NCI-H1930 (cell line): ENCODE data around the gene FBXW9.
"Not testable (repeated sequence)": the region's sequence is repeated elsewhere in the genome, so short reads cannot be mapped to it uniquely, and the experiment has no call there.

ENCODE experiments used
- DNase-seq, 2 experiments: peaks; one replicate each; lab custom pipeline; 2025; lab: John Stamatoyannopoulos, UW

The FBXW9 gene

DNA sequence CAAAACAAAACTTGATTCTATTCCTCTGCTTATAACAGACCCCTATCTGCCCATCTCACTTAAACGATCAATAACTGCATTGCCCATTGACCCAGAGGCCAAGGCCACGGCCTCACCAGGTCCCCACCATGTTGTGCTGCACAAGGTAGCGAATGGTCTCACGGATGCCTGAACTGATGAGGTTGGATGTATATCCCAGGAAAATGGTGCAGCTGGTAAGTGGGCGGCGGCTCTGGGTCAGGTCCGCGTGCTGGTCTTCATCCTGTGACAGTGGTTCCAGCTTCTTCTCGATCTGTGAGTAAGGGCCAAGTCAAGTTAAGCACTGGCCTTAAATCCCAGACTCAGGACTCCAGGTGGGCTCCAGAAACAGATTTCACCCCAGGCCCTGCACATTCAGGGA lies 16.4 kb downstream of the FBXW9 start:
- DNase-seq: no peak

DNA sequence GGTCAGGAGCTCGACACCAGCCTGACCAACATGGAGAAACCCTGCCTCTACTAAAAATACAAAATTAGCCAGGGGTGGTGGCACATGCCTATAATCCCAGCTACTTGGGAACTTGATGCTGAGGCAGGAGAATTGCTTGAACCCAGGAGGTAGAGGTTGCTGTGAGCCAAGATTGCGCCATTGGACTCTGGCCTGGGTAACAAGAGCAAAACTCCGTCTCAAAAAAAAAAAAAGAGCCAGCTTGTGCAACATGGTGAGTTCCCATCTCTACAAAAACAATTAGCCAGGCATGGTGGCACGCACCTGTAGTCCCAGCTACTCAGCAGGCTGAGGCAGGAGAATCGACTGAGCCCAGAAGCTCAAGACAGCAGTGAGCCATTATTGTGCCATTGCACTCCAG lies 18.4 kb downstream of the FBXW9 start:
- not testable (repeated sequence) for DNase-seq

GRCh38 chr19:12676928-12677327 lies 19.5 kb downstream of the FBXW9 start:
- DNase-seq: no peak

GRCh38 chr19:12676384-12676792 lies 20.0 kb downstream of the FBXW9 start:
- peak; percentile 36 to 69 for DNase-seq

GRCh38 chr19:12675940-12676339 lies 20.5 kb downstream of the FBXW9 start:
- DNase-seq: no peak

DNA sequence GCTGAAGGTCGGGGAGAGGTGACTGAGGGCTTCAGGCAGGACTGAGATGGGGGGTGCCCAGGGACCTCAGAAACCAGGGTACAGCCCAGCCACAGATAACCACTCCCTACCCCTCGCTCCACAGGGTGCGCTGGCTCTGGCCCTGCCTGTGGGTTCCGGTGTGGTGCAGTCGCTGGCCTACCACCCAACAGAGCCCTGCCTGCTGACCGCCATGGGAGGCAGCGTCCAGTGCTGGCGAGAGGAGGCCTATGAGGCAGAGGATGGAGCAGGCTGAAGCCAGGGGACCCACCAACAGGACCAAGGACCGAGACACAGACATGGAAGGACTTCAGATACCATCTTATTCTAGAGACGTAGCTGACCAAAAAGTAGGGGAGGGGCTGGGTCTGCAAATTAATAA lies 21.0 kb downstream of the FBXW9 start:
- no peak for DNase-seq

- no peak for DNase-seq
Observed at GRCh38 chr19:12672744-12673143, 23.7 kb downstream of the FBXW9 start.

DNA sequence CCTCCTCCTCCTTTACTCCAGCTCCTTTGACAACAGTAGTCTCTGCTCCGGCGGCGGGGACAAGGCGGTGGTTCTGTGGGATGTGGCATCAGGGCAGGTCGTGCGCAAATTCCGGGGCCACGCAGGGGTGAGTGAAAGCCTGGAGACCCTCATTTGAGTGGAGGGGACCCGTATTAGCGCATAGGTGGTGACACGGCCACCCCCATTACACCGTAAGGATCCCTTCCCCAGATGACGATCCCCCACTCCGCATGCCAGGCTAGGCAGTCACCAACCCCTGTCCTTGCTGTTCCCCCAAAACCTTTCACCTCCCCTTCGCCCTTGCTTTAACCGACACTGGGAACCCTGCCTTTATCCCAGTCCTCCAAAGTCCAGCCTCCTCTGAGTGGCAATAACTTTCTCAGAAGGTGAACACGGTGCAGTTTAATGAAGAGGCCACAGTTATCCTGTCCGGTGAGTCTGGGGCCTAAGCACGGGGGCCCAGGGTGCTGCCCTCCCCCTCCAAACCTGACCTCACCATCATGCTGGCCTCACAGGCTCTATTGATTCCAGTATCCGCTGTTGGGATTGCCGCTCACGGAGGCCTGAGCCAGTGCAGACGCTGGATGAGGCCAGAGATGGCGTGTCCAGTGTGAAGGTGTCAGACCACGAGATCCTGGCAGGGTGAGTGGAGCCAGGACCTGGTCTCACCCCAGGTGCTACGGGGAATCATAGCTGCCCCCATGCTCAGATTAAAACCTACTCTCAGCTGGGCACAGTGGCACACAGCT lies 26.1 kb downstream of the FBXW9 start:
- no peak for DNase-seq

DNA sequence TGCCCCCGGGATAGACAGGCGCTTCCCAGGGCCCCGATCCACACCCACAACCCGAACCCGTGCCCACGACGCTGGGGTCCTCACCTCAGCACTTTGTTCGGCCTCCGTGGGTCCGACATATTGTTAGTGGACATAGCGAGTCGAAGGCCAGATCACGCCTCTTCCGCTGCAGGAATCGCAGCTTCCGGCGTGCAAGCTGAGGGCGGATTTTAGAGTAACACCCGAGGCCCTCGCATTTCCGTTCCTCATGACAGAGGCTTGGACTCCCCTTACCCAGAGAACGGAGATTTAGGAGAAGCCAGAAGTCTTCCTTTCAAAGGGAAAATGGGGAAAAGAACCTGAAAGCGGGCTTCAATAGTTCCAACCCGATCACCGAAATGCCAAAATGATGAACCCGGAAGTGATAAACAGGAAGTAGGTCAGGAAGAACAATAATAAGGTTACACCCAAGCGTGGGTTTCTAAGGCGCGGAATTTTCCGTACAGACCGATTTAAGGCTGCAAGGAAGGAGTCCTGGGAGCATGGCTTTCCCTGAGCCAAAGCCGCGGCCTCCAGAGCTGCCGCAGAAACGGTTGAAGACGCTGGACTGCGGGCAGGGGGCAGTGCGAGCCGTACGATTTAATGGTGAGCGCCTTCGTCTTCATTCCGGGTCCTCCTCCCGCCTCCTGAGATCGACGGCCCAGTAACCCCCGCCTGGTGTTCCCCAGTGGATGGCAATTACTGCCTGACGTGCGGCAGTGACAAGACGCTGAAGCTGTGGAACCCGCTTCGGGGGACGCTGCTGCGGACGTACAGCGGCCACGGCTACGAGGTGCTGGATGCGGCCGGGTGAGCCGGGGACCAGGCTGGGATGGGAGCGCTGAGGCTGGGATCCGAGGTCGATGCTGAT lies 26.9 kb downstream of the FBXW9 start:
- peak; percentile 73 to 74 for DNase-seq

DNA sequence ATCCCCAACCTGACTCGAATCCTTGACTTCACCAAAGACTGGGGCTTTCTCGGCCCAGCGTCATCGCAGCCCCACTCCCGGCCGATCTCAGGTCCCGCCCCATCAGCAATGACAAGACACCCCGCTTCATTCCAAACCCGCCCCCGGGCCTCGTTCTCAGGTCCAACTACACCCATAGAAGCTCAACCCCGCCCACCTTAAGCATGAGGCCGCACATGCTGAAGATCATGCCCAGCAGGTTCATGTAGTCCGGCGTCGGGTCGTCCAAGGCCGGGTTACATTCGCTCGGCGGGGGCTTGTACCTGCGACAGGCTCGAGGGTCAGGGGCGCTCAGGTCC lies 27.5 kb downstream of the FBXW9 start:
- DNase-seq: peak in 1 of 2 experiments; percentile 4

GRCh38 chr19:12668346-12668745 lies 28.1 kb downstream of the FBXW9 start:
- no peak for DNase-seq

- no peak for DNase-seq
Observed at GRCh38 chr19:12667731-12668302, 28.6 kb downstream of the FBXW9 start.

DNA sequence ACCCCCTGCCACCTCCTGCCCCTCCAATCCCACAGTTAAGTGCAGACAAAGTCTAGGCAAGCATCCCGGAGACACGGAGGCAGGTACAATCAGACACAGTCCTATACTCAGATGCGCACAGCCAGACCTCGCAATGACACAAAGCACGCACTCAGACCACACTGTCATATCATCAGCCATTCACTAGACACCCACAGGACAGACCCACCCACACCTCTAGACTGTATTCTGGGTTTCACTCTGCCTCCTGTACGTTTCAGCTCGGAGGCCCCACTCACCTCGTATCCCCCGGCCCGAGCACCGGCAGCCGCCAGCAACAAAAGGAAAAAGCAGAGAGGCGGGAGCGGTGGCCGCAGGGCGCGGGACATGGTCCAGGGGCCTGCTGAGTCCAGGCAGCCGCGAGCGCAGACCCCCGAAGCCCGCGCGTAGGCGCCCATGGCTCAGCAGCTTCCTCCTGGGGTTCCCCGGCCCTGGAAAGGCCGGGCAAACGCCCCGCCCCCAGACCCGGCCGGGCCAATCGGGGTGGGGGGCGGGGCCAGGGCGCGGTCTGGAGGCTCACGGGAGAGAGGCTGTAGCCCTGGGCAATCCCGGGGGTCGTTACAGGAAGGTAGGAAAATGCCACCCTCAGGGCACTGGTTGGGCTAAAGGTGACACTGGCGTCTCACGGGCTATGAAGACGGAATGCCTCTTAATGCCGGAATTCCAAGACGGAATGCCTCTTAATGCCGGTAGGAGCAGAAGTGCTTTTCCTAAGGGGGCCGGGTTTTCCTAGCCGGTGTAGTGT lies 30.0 kb downstream of the FBXW9 start, which contains the start of the genes MAN2B1 and WDR83:
TSS of gene MAN2B1 (minus strand) at position 478 of the 784 bp plus-strand sequence. CDS start at position 437, 41 bp downstream.
TSS of gene WDR83 (plus strand) at position 543 of the 784 bp plus-strand sequence. CDS start 2,984 bp downstream, outside the sequence.
- DNase-seq: peak; percentile 59 to 63

DNA sequence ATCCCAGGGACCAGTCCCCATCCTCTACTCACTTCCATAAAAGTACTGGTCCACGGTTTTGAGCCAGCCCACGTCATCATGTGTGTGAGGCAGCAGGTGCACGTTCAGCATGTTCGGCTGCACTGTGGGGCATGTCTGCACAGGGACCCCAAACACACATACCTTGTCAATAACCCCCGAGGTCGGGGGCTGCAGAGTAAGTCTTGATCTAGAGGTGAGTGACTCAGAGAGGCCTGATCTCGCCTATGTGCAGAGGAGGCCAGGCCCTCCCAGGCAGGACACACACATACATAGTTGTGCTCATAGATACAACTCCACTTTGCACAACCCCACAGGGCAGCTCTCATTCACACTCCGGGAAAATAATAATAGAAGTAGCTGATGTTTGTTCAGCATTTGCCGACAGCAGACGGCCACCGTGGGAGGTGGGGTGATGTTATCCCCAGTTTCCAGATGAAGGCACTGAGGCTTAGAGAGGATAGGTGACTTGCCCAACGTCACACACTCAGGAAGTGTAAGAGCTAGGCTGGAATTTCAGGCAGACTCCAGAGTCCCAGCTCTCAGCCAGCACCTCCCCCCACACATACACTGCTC lies 30.7 kb downstream of the FBXW9 start:
- no peak for DNase-seq

DNA sequence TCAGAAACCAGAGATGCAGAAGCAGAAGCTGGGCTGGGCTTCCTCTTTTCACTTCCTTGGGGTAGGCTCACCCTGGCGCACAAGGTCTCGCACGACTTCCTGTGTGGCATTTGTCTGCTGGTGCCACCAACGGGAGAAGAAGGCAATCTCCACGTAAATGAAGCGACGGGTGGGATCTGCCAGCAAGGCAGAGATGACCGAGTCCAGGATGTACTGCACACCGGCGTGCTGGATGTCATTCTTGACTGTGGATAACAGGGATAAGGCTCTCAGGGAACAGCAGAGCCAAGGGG lies 31.2 kb downstream of the FBXW9 start:
- no peak for DNase-seq

DNA sequence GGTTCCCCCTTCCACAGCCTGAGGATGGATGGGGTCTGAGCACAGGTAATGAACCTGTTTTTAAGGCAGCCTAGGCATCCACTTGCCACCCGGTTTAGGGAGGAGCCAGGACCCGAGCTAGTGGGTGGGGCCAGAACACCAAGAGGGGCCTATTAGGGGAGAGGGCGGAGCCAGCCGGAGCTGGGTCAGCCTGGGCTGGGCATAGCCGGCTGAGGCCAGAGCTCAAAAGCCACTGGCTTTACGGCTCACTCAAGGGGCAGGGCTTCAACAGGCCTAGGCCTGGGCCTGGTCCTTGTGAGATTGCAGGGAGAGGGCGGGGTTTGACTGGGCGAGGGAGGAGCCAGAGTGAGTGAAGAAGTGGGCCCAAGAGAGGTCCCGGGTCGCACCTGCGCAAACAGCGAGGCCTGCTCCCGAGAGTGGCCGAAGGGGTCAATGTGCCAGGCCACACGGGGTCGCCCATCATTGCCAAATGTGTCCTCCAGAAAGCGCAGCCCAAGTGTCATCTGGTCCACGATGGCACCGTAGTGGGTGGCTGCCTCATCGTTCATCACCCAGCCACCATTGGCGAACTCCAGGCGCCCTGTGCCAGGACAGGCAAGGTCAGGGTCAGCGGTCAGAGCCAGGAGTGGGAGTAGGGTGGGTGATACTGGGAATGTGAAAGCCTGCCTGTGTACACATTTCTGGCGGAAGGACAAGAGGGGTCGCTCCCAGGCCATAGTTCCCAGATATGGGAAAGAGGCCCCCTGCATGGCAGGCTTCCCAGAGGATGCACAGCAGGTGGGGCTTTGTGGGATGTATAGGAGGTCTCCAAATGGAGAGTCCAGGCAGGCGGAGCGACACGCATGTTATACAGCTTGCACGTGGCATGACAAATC lies 31.8 kb downstream of the FBXW9 start:
- no peak for DNase-seq

- DNase-seq: no peak
Observed at GRCh38 chr19:12660980-12661379, 35.5 kb downstream of the FBXW9 start.

GRCh38 chr19:12657966-12658365 lies 38.5 kb downstream of the FBXW9 start:
- DNase-seq: no peak

GRCh38 chr19:12656899-12657571 lies 39.4 kb downstream of the FBXW9 start:
- no peak for DNase-seq

GRCh38 chr19:12655546-12655945 lies 40.9 kb downstream of the FBXW9 start:
- no peak for DNase-seq
